IMR-90 (cell line): Measurements from ENCODE around the gene GANC. TPM values are rescaled to one million over a fixed set of nuclear protein-coding genes. Genes with fewer than 3 reads are reported as not detected.
A peak's percentile ranks its signal among the peaks of the same experiment; 100 is the strongest.

Experiments
- ATAC-seq: fragments of 200-7000 bp; cut with Tn5 transposase; 2 replicates; pipeline ENCODE4 v1.9.1; 2020; ENCODE audit warnings: low read depth, mild to moderate bottlenecking, moderate library complexity
- BruUV-seq: library from RNA; stranded (reverse); fragments of 400-500 nt; replicated peaks from 2 replicates; lab custom pipeline; 2021; lab: Mats Ljungman, UMichigan
- CTCF ChIA-PET: fragments of 300-600 bp; formaldehyde crosslinking; extraction: SDS; loops from one replicate; lab custom pipeline; 2021; ENCODE audit warnings: antibody characterized with exemption; lab: Yijun Ruan, JAX
- POLR2A ChIA-PET: fragments of 300-600 bp; sonication (Branson Sonifier 250); formaldehyde crosslinking; loops from one replicate; lab custom pipeline; 2022; ENCODE audit warnings: antibody characterized with exemption; ENCODE audit not compliant: unreplicated experiment; lab: Charles Lee
- DNase-seq: peaks from one replicate; pipeline ENCODE4 v3.0.0; 2013
- H2AFZ ChIP-seq: replicated peaks from 2 replicates; pipeline ENCODE3; 2013; ENCODE audit warnings: low read length, mild to moderate bottlenecking; ENCODE audit not compliant: poor library complexity
- H2AK5ac ChIP-seq: 2 replicates; pipeline ENCODE4 v1.6.1; 2013; ENCODE audit warnings: low read depth, low read length, inconsistent platforms
- H2AK9ac ChIP-seq: replicated peaks from 2 replicates; pipeline ENCODE3; 2013; ENCODE audit warnings: mild to moderate bottlenecking, low read depth, low read length, moderate library complexity; ENCODE audit not compliant: poor library complexity
- H2BK120ac ChIP-seq: 2 replicates; pipeline ENCODE4 v1.6.1; 2013; ENCODE audit warnings: low read depth, low read length, inconsistent platforms
- H2BK15ac ChIP-seq: 3 replicates; pipeline ENCODE4 v1.6.1; 2013; ENCODE audit warnings: low read depth, low read length, inconsistent platforms
- H2BK20ac ChIP-seq: 2 replicates; pipeline ENCODE4 v1.6.1; 2013; ENCODE audit warnings: low read depth, mild to moderate bottlenecking, inconsistent platforms, low read length, moderate library complexity
- H2BK5ac ChIP-seq: 2 replicates; pipeline ENCODE4 v1.6.1; 2013; ENCODE audit warnings: mild to moderate bottlenecking, low read depth, low read length, inconsistent platforms; ENCODE audit not compliant: poor library complexity, severe bottlenecking
- H3K14ac ChIP-seq: replicated peaks from 2 replicates; pipeline ENCODE4 v1.6.1; 2013; ENCODE audit warnings: low read depth, low read length, inconsistent platforms
- H3K18ac ChIP-seq: 2 replicates; pipeline ENCODE4 v1.6.1; 2013; ENCODE audit warnings: low read depth, low read length, control low read depth
- H3K23ac ChIP-seq: 2 replicates; pipeline ENCODE4 v1.6.1; 2013; ENCODE audit warnings: low read depth, low read length, inconsistent platforms
- H3K27ac ChIP-seq: 2 replicates; pipeline ENCODE4 v1.5.1; 2013; ENCODE audit warnings: mild to moderate bottlenecking, control low read depth, low read length; ENCODE audit not compliant: insufficient read depth
- H3K27me3 ChIP-seq: 2 replicates; pipeline ENCODE4 v1.6.1; 2013; ENCODE audit warnings: low read length; ENCODE audit not compliant: control insufficient read depth, insufficient read depth
- H3K36me3 ChIP-seq: 2 replicates; pipeline ENCODE4 v1.6.1; 2013; ENCODE audit warnings: low read length, mixed read lengths; ENCODE audit not compliant: control insufficient read depth, insufficient read depth
- H3K4ac ChIP-seq: 2 replicates; pipeline ENCODE4 v1.6.1; 2013; ENCODE audit warnings: low read depth, low read length, inconsistent platforms
- H3K4me1 ChIP-seq: 2 replicates; pipeline ENCODE4 v1.6.1; 2013; ENCODE audit warnings: low read length, mixed read lengths; ENCODE audit not compliant: control insufficient read depth, insufficient read depth
- H3K4me2 ChIP-seq: 2 replicates; pipeline ENCODE4 v1.6.1; 2013; ENCODE audit warnings: low read depth, mild to moderate bottlenecking, control low read depth, low read length, moderate library complexity
- H3K4me3 ChIP-seq: 2 replicates; pipeline ENCODE4 v1.5.1; 2013; ENCODE audit warnings: low read depth, mild to moderate bottlenecking, control low read depth, low read length, moderate library complexity; ENCODE audit not compliant: insufficient read depth
- H3K56ac ChIP-seq: 2 replicates; pipeline ENCODE4 v1.6.1; 2013; ENCODE audit warnings: low read length, inconsistent platforms; ENCODE audit not compliant: insufficient read depth; ENCODE audit errors: extremely low read depth
- H3K79me1 ChIP-seq, 2 experiments: 2 replicates each; pipeline ENCODE4 v1.6.1; 2013; ENCODE audit warnings: low read length in 2 of 2, inconsistent platforms in 1 of 2, low read depth in 1 of 2
- H3K9ac ChIP-seq: 2 replicates; pipeline ENCODE4 v1.6.1; 2013; ENCODE audit warnings: low read depth, low read length, control low read depth
- H3K9me1 ChIP-seq: 2 replicates; pipeline ENCODE4 v1.6.1; 2013; ENCODE audit warnings: low read length, inconsistent platforms; ENCODE audit not compliant: insufficient read depth
- H3K9me3 ChIP-seq: 2 replicates; pipeline ENCODE4 v1.6.1; 2013; ENCODE audit warnings: low read length; ENCODE audit not compliant: control insufficient read depth, insufficient read depth
- H4K20me1 ChIP-seq: 2 replicates; pipeline ENCODE4 v1.6.1; 2013; ENCODE audit warnings: low read length, inconsistent platforms; ENCODE audit not compliant: insufficient read depth
- H4K5ac ChIP-seq: 2 replicates; pipeline ENCODE4 v1.6.1; 2013; ENCODE audit warnings: mild to moderate bottlenecking, low read depth, low read length, control low read depth
- H4K8ac ChIP-seq, 2 experiments: 2 replicates each; pipeline ENCODE4 v1.6.1; 2013; ENCODE audit warnings: low read depth in 2 of 2, low read length in 2 of 2, control low read depth in 1 of 2, inconsistent platforms in 1 of 2
- H4K91ac ChIP-seq: 2 replicates; pipeline ENCODE4 v1.6.1; 2013; ENCODE audit warnings: low read depth, low read length, inconsistent platforms; ENCODE audit not compliant: insufficient read depth
- MAFK ChIP-seq: IDR thresholded peaks from 2 replicates; pipeline ENCODE4 v1.6.1; 2012; ENCODE audit warnings: low read depth, low read length, improper control_type of control experiment
- MAZ ChIP-seq: IDR thresholded peaks from 2 replicates; pipeline ENCODE4 v1.6.1; 2012; ENCODE audit warnings: low read depth, mild to moderate bottlenecking, low read length, improper control_type of control experiment, moderate library complexity, borderline replicate concordance
- WGBS, 2 experiments: methylation state at CpG; one replicate each; pipeline versions ENCODE4 v1.1.5 to v1.1.7; 2013; ENCODE audit warnings: missing lambda C conversion rate in 2 of 2; ENCODE audit not compliant: insufficient read length in 1 of 2; ENCODE audit errors: extremely low coverage in 2 of 2; 5-methylcytosine and 5-hydroxymethylcytosine counted together
- dilution Hi-C: fragments of 300-500 bp; cut with HindIII; formaldehyde crosslinking; loops from one replicate; pipeline ENCODE4 v1.14.3; 2018; ENCODE audit warnings: low sequenced_read_pairs; ENCODE audit not compliant: unreplicated experiment
- in situ Hi-C: fragments of 300-500 bp; cut with MboI; formaldehyde crosslinking; loops from 3 replicates; pipeline ENCODE4 v1.14.3; 2019; ENCODE audit warnings: low sequenced_read_pairs, inconsistent platforms, mixed read lengths
- intact Hi-C: fragments of 100-400 bp; cut with micrococcal nuclease; formaldehyde crosslinking; loops from 2 replicates; pipeline ENCODE4 v1.10.0; 2022
- polyA plus RNA-seq, 3 experiments: library from polyadenylated mRNA; depleted of rRNA; stranded (reverse); fragments of >200 nt; gene quantifications; 2 replicates each; pipeline ENCODE4 v1.2.3, GENCODE V29; 2012; ENCODE audit warnings: low replicate concordance in 1 of 3
- total RNA-seq: library from RNA; depleted of rRNA; stranded (reverse); fragments of >200 nt; gene quantifications from 2 replicates; pipeline ENCODE4 v1.2.3, GENCODE V29; 2012

The GANC gene
- total and polyA plus RNA-seq, 2 of the 4 experiments (the other 2 are of a cell fraction): 7.1 to 19.2 TPM

DNA sequence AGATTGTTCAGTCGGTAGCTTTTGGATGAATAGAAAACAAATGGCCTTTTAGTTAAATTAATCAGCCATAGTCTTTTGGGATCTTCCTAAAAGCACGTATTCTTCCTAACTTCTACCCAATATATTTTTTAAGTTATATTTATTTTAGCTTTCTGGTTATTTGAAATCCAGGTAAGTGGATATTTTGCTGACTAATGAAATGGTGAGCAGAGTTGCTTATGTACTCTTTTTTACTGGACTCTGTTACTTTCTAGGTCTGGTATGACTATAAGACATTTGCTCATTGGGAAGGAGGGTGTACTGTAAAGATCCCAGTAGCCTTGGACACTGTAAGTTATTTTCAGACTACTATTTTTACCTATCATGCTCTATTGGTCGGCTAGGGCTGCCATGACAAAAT, 72.5 kb downstream of the GANC start:
- in situ Hi-C loops (no loop called here), intact Hi-C loops (no loop called here), dilution Hi-C loops (no loop called here)
- Histone ChIP-seq H3K36me3 (no peaks in the 10 kb centered on the region), H2AK9ac (no peak overlapping the region), H3K14ac (no peak overlapping the region), H3K4me1 (peaks cover 11% of the 10 kb centered on the region), H2AK5ac (no peak overlapping the region), H2BK20ac (no peak overlapping the region), H3K56ac (no peak overlapping the region), H3K9me3 (no peaks in the 10 kb centered on the region), H3K79me1 (0 out of 4 replicates have a peak, but pooled peaks cover 0 to 5% of the 10 kb centered on the region in 2 experiments), H4K8ac (no peak overlapping the region), H3K27me3 (no peaks in the 10 kb centered on the region), H3K9ac (no peak overlapping the region), H2AFZ (no peak overlapping the region), H3K4me3 (no peak overlapping the region), H4K20me1 (no peaks in the 10 kb centered on the region), H3K18ac (no peak overlapping the region), H3K9me1 (peaks cover 11% of the 10 kb centered on the region), H3K23ac (no peak overlapping the region), H2BK15ac (no peak overlapping the region), H2BK5ac (no peak overlapping the region), H2BK120ac (no peak overlapping the region), H3K4ac (no peak overlapping the region), H3K27ac (no peak overlapping the region), H3K4me2 (no peak overlapping the region; the same call in 1 of the 2 replicates), H4K5ac (no peak overlapping the region), H4K91ac (no peak overlapping the region)
- POLR2A ChIA-PET: no interaction called here
- no peak for DNase-seq
- ATAC-seq: no peak
- 89% methylated on average over 1 of the region's 3 CpGs; no CpG with 5 or more reads in 1 of the 2 experiments for WGBS, 2 experiments
- peak; percentile 84 for TF ChIP-seq MAFK
- TF ChIP-seq MAZ: no peak
- CTCF ChIA-PET: no interaction called here
- no TSS peak for BruUV-seq
